Panc1 (cell line): ENCODE results near the gene TSC22D3. TPM values are rescaled to one million over a fixed set of nuclear protein-coding genes. Genes with fewer than 3 reads are reported as not detected.

Source experiments
- ATAC-seq: fragments of 200-7000 bp; cut with Tn5 transposase; 2 replicates; pipeline ENCODE4 v1.9.1; 2020; ENCODE audit warnings: mild to moderate bottlenecking, moderate library complexity
- BruUV-seq: library from RNA; stranded (reverse); fragments of 400-500 nt; replicated peaks from 2 replicates; lab custom pipeline; 2021; lab: Mats Ljungman, UMichigan
- CTCF ChIA-PET: fragments of 300-600 bp; sonication (Branson Sonifier 250); formaldehyde crosslinking; loops from one replicate; lab custom pipeline; 2022; ENCODE audit warnings: antibody characterized with exemption; lab: Charles Lee
- POLR2A ChIA-PET: fragments of 300-600 bp; sonication (Branson Sonifier 250); formaldehyde crosslinking; loops from one replicate; lab custom pipeline; 2022; ENCODE audit warnings: antibody characterized with exemption; lab: Charles Lee
- DNase-seq: peaks from one replicate; pipeline ENCODE4 v3.0.0-alpha.2; 2010; ENCODE audit warnings: low read depth, low spot score
- H3K27ac ChIP-seq: 2 replicates; pipeline ENCODE4 v1.5.1; 2011; ENCODE audit warnings: mild to moderate bottlenecking, low read length, inconsistent platforms
- H3K27me3 ChIP-seq: fragments of 200-500 bp; sonication (Bioruptor generic); 2 replicates; pipeline ENCODE4 v1.6.0; 2014; ENCODE audit warnings: low read length, inconsistent platforms; ENCODE audit not compliant: control insufficient read depth, insufficient read depth
- H3K36me3 ChIP-seq: fragments of 200-500 bp; sonication (Bioruptor generic); 2 replicates; pipeline ENCODE4 v1.5.1; 2014; ENCODE audit warnings: inconsistent platforms, mild to moderate bottlenecking, low read length, moderate library complexity; ENCODE audit not compliant: control insufficient read depth, insufficient read depth
- H3K4me1 ChIP-seq: 2 replicates; pipeline ENCODE4 v1.5.1; 2011; ENCODE audit warnings: inconsistent platforms, mild to moderate bottlenecking, low read length, moderate library complexity; ENCODE audit not compliant: control insufficient read depth, insufficient read depth
- H3K4me3 ChIP-seq, 2 experiments: 2 replicates each; pipeline ENCODE4 v1.5.1; 2011 to 2012; ENCODE audit warnings: low read depth in 2 of 2, low read length in 2 of 2, mild to moderate bottlenecking in 2 of 2, inconsistent platforms in 1 of 2, moderate library complexity in 1 of 2
- H3K9me3 ChIP-seq: fragments of 200-500 bp; sonication (Bioruptor generic); 2 replicates; pipeline ENCODE4 v1.5.1; 2014; ENCODE audit warnings: low read depth, mild to moderate bottlenecking, inconsistent platforms, low read length, moderate library complexity; ENCODE audit not compliant: control insufficient read depth, insufficient read depth
- CTCF ChIP-seq: fragments of 450-650 bp; IDR thresholded peaks from 2 replicates; pipeline ENCODE4 v1.5.1; 2017; ENCODE audit warnings: mild to moderate bottlenecking
- POLR2AphosphoS5 ChIP-seq: IDR thresholded peaks from 2 replicates; pipeline ENCODE4 v1.6.1; 2012; ENCODE audit warnings: mild to moderate bottlenecking, low read depth, low read length, moderate library complexity
- REST ChIP-seq, 2 experiments: IDR thresholded peaks; 2 replicates each; pipeline ENCODE4 v1.6.1; 2011 to 2012; ENCODE audit warnings: low read depth in 2 of 2, control low read depth in 1 of 2, low read length in 1 of 2, mild to moderate bottlenecking in 1 of 2, moderate library complexity in 1 of 2; ENCODE audit not compliant: insufficient read depth in 1 of 2
- SIN3A ChIP-seq: IDR thresholded peaks from 2 replicates; pipeline ENCODE4 v1.6.1; 2012; ENCODE audit warnings: low read depth, mild to moderate bottlenecking, low read length, moderate library complexity, borderline replicate concordance; ENCODE audit not compliant: insufficient read depth
- TCF7L2 ChIP-seq: IDR thresholded peaks from 2 replicates; pipeline ENCODE4 v1.6.1; 2011; ENCODE audit warnings: mild to moderate bottlenecking, low read depth, low read length, inconsistent platforms
- in situ Hi-C: cut with HindIII; loops from 2 replicates; pipeline ENCODE4 v1.10.0; 2016; ENCODE audit warnings: low sequenced_read_pairs, low pct_unique_long_range_greater_than_20kb
- intact Hi-C: fragments of 100-400 bp; cut with micrococcal nuclease; formaldehyde crosslinking; loops from one replicate; pipeline ENCODE4 v1.10.0; 2022; ENCODE audit not compliant: unreplicated experiment
- total RNA-seq: library from RNA; stranded (reverse); gene quantifications from one replicate; pipeline ENCODE4 v1.2.1, GENCODE V29; 2021; ENCODE audit not compliant: unreplicated experiment

TSC22D3 gene
- total RNA-seq, 1 experiment from 2014 or later: 7.2 TPM

- intact Hi-C loops (no loop called here), in situ Hi-C loops (no loop called here)
- POLR2A ChIA-PET: no interaction called here
- peaks cover 2% of the 10 kb centered on the region; the same call in 1 of the 2 replicates for H3K27me3 ChIP-seq
- TF ChIP-seq POLR2AphosphoS5 (no peak), CTCF (no peak), REST (IDR thresholded peaks at IDR 0.05; ENCODE audit: insufficient read depth in 1 of 2, low read depth in 2 of 2, low read length in 1 of 2) (no peak), TCF7L2 (no peak)
- no peak overlapping the region for H3K27ac ChIP-seq
- no peak overlapping the region for H3K4me3 ChIP-seq
- ATAC-seq: no peak
- DNase-seq: no peak
- CTCF ChIA-PET: no interaction called here
- no peaks in the 10 kb centered on the region for H3K36me3 ChIP-seq
- H3K4me1 ChIP-seq: no peaks in the 10 kb centered on the region
- no peaks in the 10 kb centered on the region for H3K9me3 ChIP-seq
- BruUV-seq: no TSS peak
These were observed 88.1 kb downstream of the TSC22D3 start for GRCh38 chrX:107687445-107687844.

- POLR2A ChIA-PET: no interaction called here
- no peak overlapping the region for H3K27ac ChIP-seq
- H3K27me3 ChIP-seq: peaks cover 2% of the 10 kb centered on the region; the same call in 1 of the 2 replicates
- H3K4me1 ChIP-seq: no peaks in the 10 kb centered on the region
- no peaks in the 10 kb centered on the region for H3K9me3 ChIP-seq
- ATAC-seq: no peak
- CTCF ChIA-PET: no interaction called here
- no TSS peak for BruUV-seq
- H3K4me3 ChIP-seq: no peak overlapping the region
- DNase-seq: no peak
- intact Hi-C loops: no loop called here
- no peak for TF ChIP-seq CTCF
- no peak for TF ChIP-seq SIN3A
- TF ChIP-seq POLR2AphosphoS5: no peak
- TF ChIP-seq TCF7L2: no peak
- TF ChIP-seq REST (IDR thresholded peaks at IDR 0.05; ENCODE audit: insufficient read depth in 1 of 2, low read depth in 2 of 2, low read length in 1 of 2): no peak
- no peaks in the 10 kb centered on the region for H3K36me3 ChIP-seq
- in situ Hi-C loops: no loop called here
These were observed 88.8 kb downstream of the TSC22D3 start for GRCh38 chrX:107686792-107687191.
